ENCODE measurements around the gene C4orf46. TPM values are rescaled to one million over a fixed set of nuclear protein-coding genes. Genes with fewer than 3 reads are reported as not detected.

C4orf46 gene
- 8.3 and 14.4 TPM in 2 replicates for total RNA-seq (ENCODE audit: low replicate concordance)

GRCh38 chr4:158671665-158671914 is at the start of gene C4orf46:
Gene C4orf46 (minus strand): TSS chr4:158671887. CDS start chr4:158671801, 86 bp downstream.

DNA sequence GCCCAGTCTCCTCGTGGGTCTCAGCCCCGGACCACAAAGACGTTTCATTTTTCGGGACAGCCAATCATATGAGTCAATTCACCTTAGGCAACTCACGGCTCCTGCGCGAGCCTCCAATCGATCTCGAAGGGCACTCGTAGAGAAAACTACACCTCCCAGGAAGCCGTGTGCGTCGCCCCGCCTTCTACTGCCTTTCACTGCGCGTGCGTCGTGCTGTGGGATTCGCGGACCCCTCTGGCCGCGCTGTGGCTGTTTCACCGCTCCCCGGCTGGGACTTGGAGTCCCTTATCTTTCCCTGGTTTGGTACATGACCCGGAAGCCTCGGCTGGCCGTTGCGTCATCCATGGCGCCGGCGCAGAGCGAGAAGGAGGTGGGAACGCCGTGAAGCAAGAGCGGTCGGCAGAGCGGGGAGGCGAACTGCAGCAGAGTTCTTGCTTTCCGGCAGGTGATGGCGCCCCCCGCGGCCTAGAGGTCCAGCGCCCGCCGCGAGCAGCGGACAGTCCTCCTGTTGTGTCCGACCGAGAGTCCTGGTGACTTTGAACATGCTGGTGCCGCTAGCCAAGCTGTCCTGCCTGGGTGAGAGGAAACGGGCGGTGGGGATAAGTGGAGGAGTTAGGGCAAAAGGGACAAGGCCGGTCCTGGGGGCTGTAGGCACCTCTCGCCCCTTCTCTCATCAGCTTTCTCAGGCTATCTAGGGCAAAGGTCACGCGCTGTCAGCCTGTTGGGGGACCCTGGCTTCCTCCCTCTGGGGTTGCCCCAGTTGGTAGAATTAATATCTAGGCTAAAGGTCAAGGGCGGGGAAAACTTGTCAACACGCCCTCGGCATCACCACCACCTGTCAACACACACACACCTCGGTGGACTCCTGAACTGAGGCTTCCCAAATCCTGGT is 474 bp upstream of the C4orf46 start, which contains the start of gene ETFDH:
Gene ETFDH (plus strand): TSS at position 382 of the 892 bp plus-strand sequence. CDS start 161 bp downstream, at position 543.

Other genes starting within 250 kb of the C4orf46 start
- gene RXFP1, start 150.0 kb downstream of the C4orf46 start, total RNA-seq (ENCODE audit: low replicate concordance) = 4.6 and 10.5 TPM in 2 replicates
- gene ETFDH, start 409 bp upstream of the C4orf46 start, total RNA-seq (ENCODE audit: low replicate concordance) = 19.3 and 51.8 TPM in 2 replicates
- gene PPID, start 51.5 kb upstream of the C4orf46 start, total RNA-seq (ENCODE audit: low replicate concordance) = 18.8 and 22.4 TPM in 2 replicates
- gene FNIP2, start 97.1 kb upstream of the C4orf46 start, total RNA-seq (ENCODE audit: low replicate concordance) = 14.7 and 40.3 TPM in 2 replicates